ENCODE data around the gene NAGPA.

GRCh38 chr16:5035909-5036227, 2.1 kb upstream of the NAGPA start:
- TF ChIP-seq CTCF (IDR thresholded peaks at IDR 0.05) (no peak), POLR2A (IDR thresholded peaks at IDR 0.05) (no peak)

Measured in thyroid gland (tissue), 4 donors.